ENCODE measurements around the gene PLGRKT.
"Not testable (repeated sequence)": the region's sequence is repeated elsewhere in the genome, so short reads cannot be mapped to it uniquely, and the experiment has no call there.

The PLGRKT gene

DNA sequence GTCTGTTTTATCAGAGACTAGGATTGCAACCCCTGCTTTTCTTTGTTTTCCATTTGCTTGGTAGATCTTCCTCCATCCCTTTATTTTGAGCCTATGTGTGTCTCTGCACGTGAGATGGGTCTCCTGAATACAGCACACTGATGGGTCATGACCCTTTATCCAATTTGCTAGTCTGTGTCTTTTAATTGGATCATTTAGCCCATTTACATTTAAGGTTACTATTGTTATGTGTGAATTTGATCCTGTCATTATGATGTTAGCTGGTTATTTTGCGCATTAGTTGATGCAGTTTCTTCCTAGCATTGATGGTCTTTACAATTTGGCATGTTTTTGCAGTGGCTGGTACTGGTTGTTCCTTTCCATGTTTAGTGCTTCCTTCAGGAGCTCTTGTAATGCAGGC, 37.9 kb upstream of the PLGRKT start:
- not testable (repeated sequence) for H3K9ac ChIP-seq (ENCODE audit: low read length in 5 of 5); H3K27me3 ChIP-seq (ENCODE audit: control insufficient read depth in 5 of 5, insufficient read depth in 4 of 5, low read length in 5 of 5); H3K4me1 ChIP-seq (ENCODE audit: control insufficient read depth in 5 of 5, insufficient read depth in 5 of 5, low read length in 5 of 5); H3K27ac ChIP-seq (ENCODE audit: low read depth, low read length); H3K9me3 ChIP-seq (ENCODE audit: control insufficient read depth in 5 of 5, low read length in 5 of 5); H3K36me3 ChIP-seq (ENCODE audit: control insufficient read depth in 5 of 5, insufficient read depth in 5 of 5, low read length in 5 of 5); H3K4me3 ChIP-seq (ENCODE audit: low read depth in 1 of 5, low read length in 5 of 5)

DNA sequence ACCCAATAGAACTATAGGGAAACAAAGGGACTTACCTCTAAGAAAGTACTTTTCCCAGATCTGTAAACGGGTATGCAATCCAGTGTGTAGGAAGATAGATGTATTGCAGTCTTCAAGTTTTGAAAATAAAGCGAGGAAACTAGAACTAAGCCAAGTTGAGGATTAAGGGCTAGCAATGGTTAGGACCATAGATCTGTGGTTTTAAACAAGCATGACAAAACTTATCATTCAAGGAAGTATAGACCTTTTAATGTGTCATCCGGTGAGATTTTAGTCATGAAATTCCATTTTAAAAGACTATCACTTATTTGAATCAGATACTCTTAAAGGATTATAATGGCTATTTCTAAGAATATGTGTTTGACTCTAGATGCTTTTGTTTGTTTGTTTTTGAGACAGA, 33.1 kb upstream of the PLGRKT start:
- H3K9me3 ChIP-seq (ENCODE audit: control insufficient read depth in 5 of 5, low read length in 5 of 5) = no peaks in the 10 kb centered on the region
- H3K27me3 ChIP-seq (ENCODE audit: control insufficient read depth in 5 of 5, insufficient read depth in 4 of 5, low read length in 5 of 5) = no peaks in the 10 kb centered on the region
- no peaks in the 10 kb centered on the region for H3K4me1 ChIP-seq (ENCODE audit: control insufficient read depth in 5 of 5, insufficient read depth in 5 of 5, low read length in 5 of 5)
- H3K36me3 ChIP-seq (ENCODE audit: control insufficient read depth in 5 of 5, insufficient read depth in 5 of 5, low read length in 5 of 5) = peaks cover 0 to 6% (median 0%) of the 10 kb centered on the region in 5 donors
- H3K27ac ChIP-seq (ENCODE audit: low read depth, low read length) = no peak overlapping the region
- no peak overlapping the region for H3K9ac ChIP-seq (ENCODE audit: low read length in 5 of 5)
- no peak overlapping the region for H3K4me3 ChIP-seq (ENCODE audit: low read depth in 1 of 5, low read length in 5 of 5)

DNA sequence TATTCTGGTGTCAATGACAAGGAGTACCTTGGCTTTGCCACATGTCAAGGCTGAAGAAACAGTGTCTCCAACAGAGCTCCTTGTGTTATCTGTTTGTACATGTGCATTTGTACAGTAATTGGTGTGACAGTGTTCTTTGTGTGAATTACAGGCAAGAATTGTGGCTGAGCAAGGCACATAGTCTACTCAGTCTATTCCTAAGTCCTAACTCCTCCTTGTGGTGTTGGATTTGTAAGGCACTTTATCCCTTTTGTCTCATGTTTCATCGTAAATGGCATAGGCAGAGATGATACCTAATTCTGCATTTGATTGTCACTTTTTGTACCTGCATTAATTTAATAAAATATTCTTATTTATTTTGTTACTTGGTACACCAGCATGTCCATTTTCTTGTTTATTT, 32.4 kb upstream of the PLGRKT start:
- Histone ChIP-seq H3K36me3 (ENCODE audit: control insufficient read depth in 5 of 5, insufficient read depth in 5 of 5, low read length in 5 of 5) (peaks cover 0 to 6% (median 2%) of the 10 kb centered on the region in 5 donors), H3K9ac (ENCODE audit: low read length in 5 of 5) (no peak overlapping the region), H3K4me3 (ENCODE audit: low read depth in 1 of 5, low read length in 5 of 5) (no peak overlapping the region), H3K27me3 (ENCODE audit: control insufficient read depth in 5 of 5, insufficient read depth in 4 of 5, low read length in 5 of 5) (no peaks in the 10 kb centered on the region), H3K4me1 (ENCODE audit: control insufficient read depth in 5 of 5, insufficient read depth in 5 of 5, low read length in 5 of 5) (no peaks in the 10 kb centered on the region), H3K9me3 (ENCODE audit: control insufficient read depth in 5 of 5, low read length in 5 of 5) (no peaks in the 10 kb centered on the region), H3K27ac (ENCODE audit: low read depth, low read length) (no peak overlapping the region)

DNA sequence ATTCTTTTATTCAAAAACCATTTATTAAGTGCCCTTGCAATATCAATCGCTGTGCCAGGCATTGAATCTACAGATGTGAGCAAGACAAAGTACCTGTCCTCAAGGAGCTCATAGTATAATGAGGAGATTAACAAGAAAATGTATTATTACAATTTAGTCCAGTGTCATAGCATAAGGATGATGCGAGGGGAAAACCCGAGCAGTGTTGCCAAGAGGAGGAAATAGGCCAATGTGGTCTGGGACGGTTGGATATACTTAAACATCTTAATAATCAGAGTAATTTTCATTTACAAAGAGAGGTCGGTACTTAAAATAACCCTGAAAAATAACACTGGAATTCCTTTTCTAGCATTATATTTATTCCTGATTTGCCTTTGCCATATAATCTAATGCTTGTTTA, 31.1 kb upstream of the PLGRKT start:
- H3K9me3 ChIP-seq (ENCODE audit: control insufficient read depth in 5 of 5, low read length in 5 of 5) = no peaks in the 10 kb centered on the region
- H3K4me1 ChIP-seq (ENCODE audit: control insufficient read depth in 5 of 5, insufficient read depth in 5 of 5, low read length in 5 of 5) = no peaks in the 10 kb centered on the region
- H3K36me3 ChIP-seq (ENCODE audit: control insufficient read depth in 5 of 5, insufficient read depth in 5 of 5, low read length in 5 of 5) = peaks cover 0 to 6% (median 2%) of the 10 kb centered on the region in 5 donors
- no peak overlapping the region for H3K4me3 ChIP-seq (ENCODE audit: low read depth in 1 of 5, low read length in 5 of 5)
- no peak overlapping the region for H3K27ac ChIP-seq (ENCODE audit: low read depth, low read length)
- no peak overlapping the region for H3K9ac ChIP-seq (ENCODE audit: low read length in 5 of 5)
- no peaks in the 10 kb centered on the region for H3K27me3 ChIP-seq (ENCODE audit: control insufficient read depth in 5 of 5, insufficient read depth in 4 of 5, low read length in 5 of 5)

DNA sequence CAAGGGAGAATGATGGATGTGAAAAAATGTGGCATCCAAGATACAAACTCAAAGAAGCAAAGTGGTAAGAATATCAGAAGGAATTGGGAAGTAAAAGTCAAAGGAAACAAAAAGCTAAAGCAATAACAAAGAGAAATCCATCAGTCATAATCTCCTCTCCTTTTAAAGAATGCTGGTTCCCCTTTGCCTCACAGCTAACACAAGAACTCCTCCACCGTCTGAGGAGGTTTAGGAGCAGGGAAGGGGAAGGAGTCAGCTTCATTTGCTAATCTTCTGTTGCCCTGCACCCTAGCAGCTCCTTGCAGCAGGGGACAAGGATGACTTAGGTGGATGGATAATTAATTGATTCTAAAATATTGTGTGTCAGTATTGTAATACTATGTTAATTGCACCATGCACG, 29.0 kb upstream of the PLGRKT start:
- H3K4me3 ChIP-seq (ENCODE audit: low read depth in 1 of 5, low read length in 5 of 5) = no peak overlapping the region
- peaks cover 0 to 9% (median 5%) of the 10 kb centered on the region in 5 donors for H3K36me3 ChIP-seq (ENCODE audit: control insufficient read depth in 5 of 5, insufficient read depth in 5 of 5, low read length in 5 of 5)
- no peaks in the 10 kb centered on the region for H3K9me3 ChIP-seq (ENCODE audit: control insufficient read depth in 5 of 5, low read length in 5 of 5)
- no peak overlapping the region for H3K9ac ChIP-seq (ENCODE audit: low read length in 5 of 5)
- H3K4me1 ChIP-seq (ENCODE audit: control insufficient read depth in 5 of 5, insufficient read depth in 5 of 5, low read length in 5 of 5) = no peaks in the 10 kb centered on the region
- no peak overlapping the region for H3K27ac ChIP-seq (ENCODE audit: low read depth, low read length)
- H3K27me3 ChIP-seq (ENCODE audit: control insufficient read depth in 5 of 5, insufficient read depth in 4 of 5, low read length in 5 of 5) = no peaks in the 10 kb centered on the region

DNA sequence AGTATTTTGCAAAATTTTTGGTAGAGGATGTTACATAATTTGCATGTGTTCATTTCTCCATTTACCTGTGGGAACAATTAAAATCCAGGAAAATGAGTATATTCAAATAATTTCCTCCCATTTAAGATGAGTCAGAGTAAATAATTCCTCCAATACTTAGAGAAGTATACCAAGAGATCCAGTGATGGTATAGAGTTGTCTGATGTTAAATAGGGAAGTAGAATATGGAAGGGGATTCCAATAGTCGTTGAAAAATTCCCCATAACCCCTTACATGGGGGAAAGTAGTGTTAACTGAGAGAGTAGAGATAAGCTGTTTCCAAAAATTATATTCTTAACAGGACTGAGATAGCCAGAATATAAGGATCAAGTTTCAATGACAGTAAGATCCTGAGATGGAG, 28.3 kb upstream of the PLGRKT start:
- Histone ChIP-seq H3K4me1 (ENCODE audit: control insufficient read depth in 5 of 5, insufficient read depth in 5 of 5, low read length in 5 of 5) (no peaks in the 10 kb centered on the region), H3K27ac (ENCODE audit: low read depth, low read length) (no peak overlapping the region), H3K9ac (ENCODE audit: low read length in 5 of 5) (no peak overlapping the region), H3K9me3 (ENCODE audit: control insufficient read depth in 5 of 5, low read length in 5 of 5) (no peaks in the 10 kb centered on the region), H3K36me3 (ENCODE audit: control insufficient read depth in 5 of 5, insufficient read depth in 5 of 5, low read length in 5 of 5) (peaks cover 0 to 9% (median 5%) of the 10 kb centered on the region in 5 donors), H3K27me3 (ENCODE audit: control insufficient read depth in 5 of 5, insufficient read depth in 4 of 5, low read length in 5 of 5) (no peaks in the 10 kb centered on the region), H3K4me3 (ENCODE audit: low read depth in 1 of 5, low read length in 5 of 5) (no peak overlapping the region)

DNA sequence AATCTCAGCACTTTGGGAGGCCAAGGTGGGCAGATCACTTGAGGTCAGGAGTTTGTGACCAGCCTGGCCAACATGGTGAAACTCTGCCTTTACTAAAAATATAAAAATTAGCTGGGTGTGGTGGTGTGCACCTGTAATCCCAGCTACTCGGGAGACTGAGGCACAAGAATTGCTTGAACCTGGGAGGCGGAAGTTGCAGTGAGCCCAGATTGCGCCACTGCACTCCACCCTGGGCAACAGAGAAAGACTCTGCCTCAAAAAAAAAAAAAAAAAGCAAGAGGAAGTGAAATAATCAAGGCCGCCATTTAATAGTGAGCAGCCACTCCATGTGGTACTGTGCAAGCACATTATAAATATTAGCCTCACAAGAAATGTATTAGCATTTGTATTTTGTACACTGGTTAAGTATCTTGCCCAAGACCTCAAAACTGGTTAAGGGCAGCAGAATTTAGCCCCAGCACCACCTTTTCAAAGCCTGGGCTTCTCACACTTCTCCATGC, 27.2 kb upstream of the PLGRKT start:
- not testable (repeated sequence) for H3K27ac ChIP-seq (ENCODE audit: low read depth, low read length); H3K27me3 ChIP-seq (ENCODE audit: control insufficient read depth in 5 of 5, insufficient read depth in 4 of 5, low read length in 5 of 5)

DNA sequence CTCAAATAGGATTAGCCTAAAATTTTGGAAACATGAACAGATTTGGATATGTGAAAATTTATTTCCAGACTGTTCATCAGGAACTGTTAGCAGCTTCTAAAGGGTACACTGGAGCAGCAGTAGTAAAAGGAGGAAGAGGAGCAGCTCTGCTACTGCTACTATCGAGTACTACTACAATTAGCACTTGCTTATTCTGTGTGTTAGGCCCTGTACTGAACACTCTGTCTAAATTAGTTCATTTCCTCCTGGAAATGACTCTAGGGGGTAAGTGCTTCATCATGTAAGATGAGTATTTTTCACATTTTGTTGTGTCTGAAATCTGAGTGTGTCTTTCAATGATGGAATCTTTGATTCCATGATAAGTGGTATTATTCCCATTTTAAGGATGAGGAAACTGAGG, 22.4 kb upstream of the PLGRKT start:
- Histone ChIP-seq H3K27ac (ENCODE audit: low read depth, low read length) (no peak overlapping the region), H3K9ac (ENCODE audit: low read length in 5 of 5) (no peak overlapping the region), H3K9me3 (ENCODE audit: control insufficient read depth in 5 of 5, low read length in 5 of 5) (no peaks in the 10 kb centered on the region), H3K4me1 (ENCODE audit: control insufficient read depth in 5 of 5, insufficient read depth in 5 of 5, low read length in 5 of 5) (no peaks in the 10 kb centered on the region), H3K27me3 (ENCODE audit: control insufficient read depth in 5 of 5, insufficient read depth in 4 of 5, low read length in 5 of 5) (no peaks in the 10 kb centered on the region), H3K4me3 (ENCODE audit: low read depth in 1 of 5, low read length in 5 of 5) (no peak overlapping the region), H3K36me3 (ENCODE audit: control insufficient read depth in 5 of 5, insufficient read depth in 5 of 5, low read length in 5 of 5) (peaks cover 0 to 5% (median 3%) of the 10 kb centered on the region in 5 donors)

More for the DNA sequence above, 27.2 kb upstream of the PLGRKT start:
- not testable (repeated sequence) for H3K4me3 ChIP-seq (ENCODE audit: low read depth in 1 of 5, low read length in 5 of 5); H3K9me3 ChIP-seq (ENCODE audit: control insufficient read depth in 5 of 5, low read length in 5 of 5); H3K36me3 ChIP-seq (ENCODE audit: control insufficient read depth in 5 of 5, insufficient read depth in 5 of 5, low read length in 5 of 5); H3K9ac ChIP-seq (ENCODE audit: low read length in 5 of 5); H3K4me1 ChIP-seq (ENCODE audit: control insufficient read depth in 5 of 5, insufficient read depth in 5 of 5, low read length in 5 of 5)

DNA sequence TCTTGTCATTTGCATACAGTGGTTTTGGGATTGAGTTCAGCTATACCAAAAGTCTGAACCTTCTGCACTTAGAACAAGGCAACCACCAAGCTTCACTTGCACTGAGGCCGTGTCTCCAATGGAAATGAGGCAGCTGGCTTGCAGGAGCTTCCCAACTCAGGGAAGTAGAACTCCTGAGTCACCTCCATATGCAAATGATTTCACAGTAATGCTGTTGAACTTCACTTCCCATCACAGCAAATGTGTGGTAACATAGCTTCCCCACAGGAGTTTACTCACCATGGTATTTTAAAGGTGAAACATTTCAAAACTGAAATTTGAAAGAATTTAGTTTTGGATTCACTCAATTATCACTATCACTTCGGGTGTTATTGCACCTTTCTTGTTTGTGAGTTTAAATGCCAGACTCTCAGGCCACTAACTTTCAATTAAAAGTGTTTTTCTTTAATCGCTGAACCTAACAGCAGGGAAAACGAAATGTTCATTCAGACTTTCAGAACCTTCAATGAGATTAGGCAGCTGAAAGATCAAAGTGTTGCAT, 21.6 kb upstream of the PLGRKT start:
- Histone ChIP-seq H3K27ac (ENCODE audit: low read depth, low read length) (no peak overlapping the region), H3K9me3 (ENCODE audit: control insufficient read depth in 5 of 5, low read length in 5 of 5) (no peaks in the 10 kb centered on the region), H3K36me3 (ENCODE audit: control insufficient read depth in 5 of 5, insufficient read depth in 5 of 5, low read length in 5 of 5) (peaks cover 0 to 5% (median 3%) of the 10 kb centered on the region in 5 donors)

DNA sequence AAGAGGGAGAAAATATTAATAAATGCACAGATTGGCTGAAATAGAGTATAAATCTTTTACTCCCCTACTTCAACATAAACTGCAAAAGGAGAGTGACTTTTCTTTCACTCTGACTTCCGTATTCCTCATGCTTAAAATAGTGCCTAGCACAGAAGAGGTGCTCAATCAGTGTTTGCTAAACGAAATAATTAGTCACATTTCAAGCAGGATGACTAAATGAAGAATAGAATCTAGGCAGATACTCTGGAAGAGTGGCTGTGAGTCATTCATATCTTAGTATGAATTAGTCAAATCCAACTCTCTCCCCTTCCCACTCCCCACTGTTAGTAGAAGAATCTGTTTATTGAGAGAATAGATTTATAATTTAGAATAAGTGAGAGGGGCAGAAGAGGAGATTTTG, 17.5 kb upstream of the PLGRKT start:
- Histone ChIP-seq H3K9me3 (ENCODE audit: control insufficient read depth in 5 of 5, low read length in 5 of 5) (no peaks in the 10 kb centered on the region), H3K27ac (ENCODE audit: low read depth, low read length) (no peak overlapping the region), H3K36me3 (ENCODE audit: control insufficient read depth in 5 of 5, insufficient read depth in 5 of 5, low read length in 5 of 5) (peaks cover 0 to 3% (median 0%) of the 10 kb centered on the region in 5 donors), H3K27me3 (ENCODE audit: control insufficient read depth in 5 of 5, insufficient read depth in 4 of 5, low read length in 5 of 5) (no peaks in the 10 kb centered on the region), H3K9ac (ENCODE audit: low read length in 5 of 5) (no peak overlapping the region), H3K4me3 (ENCODE audit: low read depth in 1 of 5, low read length in 5 of 5) (no peak overlapping the region), H3K4me1 (ENCODE audit: control insufficient read depth in 5 of 5, insufficient read depth in 5 of 5, low read length in 5 of 5) (peaks cover 0 to 13% (median 6%) of the 10 kb centered on the region in 5 donors)

More for the DNA sequence above, 21.6 kb upstream of the PLGRKT start:
- Histone ChIP-seq H3K4me3 (ENCODE audit: low read depth in 1 of 5, low read length in 5 of 5) (no peak overlapping the region), H3K27me3 (ENCODE audit: control insufficient read depth in 5 of 5, insufficient read depth in 4 of 5, low read length in 5 of 5) (no peaks in the 10 kb centered on the region), H3K4me1 (ENCODE audit: control insufficient read depth in 5 of 5, insufficient read depth in 5 of 5, low read length in 5 of 5) (no peaks in the 10 kb centered on the region), H3K9ac (ENCODE audit: low read length in 5 of 5) (no peak overlapping the region)

Measured in subcutaneous abdominal adipose tissue (tissue), 5 donors.